ENCODE results near the gene LRRFIP1. TPM values are rescaled to one million over a fixed set of nuclear protein-coding genes. Genes with fewer than 3 reads are reported as not detected.

The LRRFIP1 gene
- polyA plus RNA-seq, 1 donor (not counting 4 experiments of a cell fraction or from before 2014, with no cell fraction given): 115 TPM

- peaks cover 15 to 30% of the 10 kb centered on the region in 2 experiments for H3K36me3 ChIP-seq (ENCODE audit: control insufficient read depth in 2 of 2, extremely low read depth in 1 of 2, insufficient read depth in 2 of 2, low read length in 2 of 2)
- H3K9me3 ChIP-seq (ENCODE audit: control insufficient read depth, low read depth, low read length): no peaks in the 10 kb centered on the region
- peak overlapping the region in 2 of 3 experiments; percentile 8 to 16 for H3K4me3 ChIP-seq (ENCODE audit: control insufficient read depth in 2 of 3, extremely low read depth in 1 of 3, insufficient read depth in 2 of 3, low read depth in 1 of 3, low read length in 3 of 3)
- H3K4me1 ChIP-seq (ENCODE audit: control insufficient read depth, extremely low read depth, insufficient read depth, low read length): peaks cover 57% of the 10 kb centered on the region
- DNase-seq (ENCODE audit: low read depth, low spot score): no peak
- H3K27ac ChIP-seq (ENCODE audit: control insufficient read depth, insufficient read depth, low read length): peak overlapping the region; percentile 49
- H3K79me2 ChIP-seq (ENCODE audit: control insufficient read depth, insufficient read depth, low read length): peaks cover 86% of the 10 kb centered on the region
- FAIRE-seq: peak; percentile 94
- no peak overlapping the region for H2AFZ ChIP-seq (ENCODE audit: control insufficient read depth, low read length)
- peaks cover 7% of the 10 kb centered on the region for H3K9me1 ChIP-seq (ENCODE audit: control insufficient read depth, extremely low read depth, insufficient read depth, low read length)
- dilution Hi-C loops (cut with MboI; ENCODE audit: extremely low pct_ligation_motif_present, low sequenced_read_pairs): no loop called here
- H3K4me2 ChIP-seq (ENCODE audit: control insufficient read depth, extremely low read depth, insufficient read depth, low read depth, low read length): peak overlapping the region; percentile 60
- TF ChIP-seq EZH2 (IDR thresholded peaks at IDR 0.05; ENCODE audit: low read length) (no peak), CTCF (optimal IDR thresholded peaks at IDR 0.05 in 1 of 3, IDR thresholded peaks at IDR 0.05 in 1 of 3, conservative IDR thresholded peaks at IDR 0.05 in 1 of 3; ENCODE audit: extremely low read depth in 1 of 3, insufficient read depth in 2 of 3, low read length in 3 of 3) (no peak)
- peak overlapping the region; percentile 52 for H3K9ac ChIP-seq (ENCODE audit: control insufficient read depth, extremely low read depth, insufficient read depth, low read length)
- H3K27me3 ChIP-seq (ENCODE audit: control insufficient read depth, extremely low read depth, insufficient read depth, low read length): no peaks in the 10 kb centered on the region
- H4K20me1 ChIP-seq (ENCODE audit: control insufficient read depth, extremely low read depth, insufficient read depth, low read length): peaks cover 27% of the 10 kb centered on the region
Measured at GRCh38 chr2:237714690-237715458, 87.5 kb downstream of the LRRFIP1 start.

DNA sequence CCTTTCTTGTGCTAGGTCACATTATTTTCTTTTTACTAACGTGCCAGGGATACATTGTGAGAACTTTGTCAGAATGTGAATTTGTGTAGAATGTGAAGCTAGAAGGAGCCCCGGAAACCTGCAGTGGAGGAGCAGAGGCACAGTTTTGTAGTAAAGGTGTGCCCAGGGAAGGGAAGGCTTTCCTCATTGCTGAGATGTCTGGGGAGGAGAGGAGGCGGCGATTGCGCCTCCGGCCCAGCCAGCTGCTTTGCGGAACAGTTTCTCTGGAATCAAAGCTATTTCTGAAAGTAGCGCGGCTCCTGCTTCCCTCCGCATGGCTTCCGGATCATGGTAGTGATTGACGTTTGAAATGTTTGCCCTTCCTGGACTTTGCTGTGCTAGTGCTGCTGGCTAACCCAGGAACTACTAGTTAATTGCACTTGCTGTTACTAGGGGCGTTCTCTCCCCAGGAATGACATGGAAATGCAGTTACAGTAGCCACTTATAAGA, 88.1 kb downstream of the LRRFIP1 start:
- peak overlapping the region; percentile 52 for H3K9ac ChIP-seq (ENCODE audit: control insufficient read depth, extremely low read depth, insufficient read depth, low read length)
- no peaks in the 10 kb centered on the region for H3K9me3 ChIP-seq (ENCODE audit: control insufficient read depth, low read depth, low read length)
- H3K4me3 ChIP-seq (ENCODE audit: control insufficient read depth in 2 of 3, extremely low read depth in 1 of 3, insufficient read depth in 2 of 3, low read depth in 1 of 3, low read length in 3 of 3): peak overlapping the region in 2 of 3 experiments; percentile 16 to 17
- dilution Hi-C loops (cut with MboI; ENCODE audit: extremely low pct_ligation_motif_present, low sequenced_read_pairs): no loop called here
- H4K20me1 ChIP-seq (ENCODE audit: control insufficient read depth, extremely low read depth, insufficient read depth, low read length): peaks cover 27% of the 10 kb centered on the region
- H3K4me1 ChIP-seq (ENCODE audit: control insufficient read depth, extremely low read depth, insufficient read depth, low read length): peaks cover 60% of the 10 kb centered on the region
- FAIRE-seq (peak; percentile 80), DNase-seq (ENCODE audit: low read depth, low spot score) (no peak)
- H3K27me3 ChIP-seq (ENCODE audit: control insufficient read depth, extremely low read depth, insufficient read depth, low read length): no peaks in the 10 kb centered on the region
- no peak overlapping the region for H2AFZ ChIP-seq (ENCODE audit: control insufficient read depth, low read length)
- H3K27ac ChIP-seq (ENCODE audit: control insufficient read depth, insufficient read depth, low read length): peak overlapping the region; percentile 49
- H3K4me2 ChIP-seq (ENCODE audit: control insufficient read depth, extremely low read depth, insufficient read depth, low read depth, low read length): peak overlapping the region; percentile 60
- H3K9me1 ChIP-seq (ENCODE audit: control insufficient read depth, extremely low read depth, insufficient read depth, low read length): peaks cover 7% of the 10 kb centered on the region
- peaks cover 90% of the 10 kb centered on the region for H3K79me2 ChIP-seq (ENCODE audit: control insufficient read depth, insufficient read depth, low read length)
- TF ChIP-seq CTCF (optimal IDR thresholded peaks at IDR 0.05 in 1 of 3, IDR thresholded peaks at IDR 0.05 in 1 of 3, conservative IDR thresholded peaks at IDR 0.05 in 1 of 3; ENCODE audit: extremely low read depth in 1 of 3, insufficient read depth in 2 of 3, low read length in 3 of 3) (peak in 1 of 3 experiments; percentile 0), EZH2 (IDR thresholded peaks at IDR 0.05; ENCODE audit: low read length) (no peak)
- peaks cover 15 to 30% of the 10 kb centered on the region in 2 experiments for H3K36me3 ChIP-seq (ENCODE audit: control insufficient read depth in 2 of 2, extremely low read depth in 1 of 2, insufficient read depth in 2 of 2, low read length in 2 of 2)
